Stimulated activated CD4-positive, alpha-beta T cell treated with anti-CD3 and anti-CD28 coated beads, Interleukin-12 subunit alpha, Interleukin-12 subunit beta, amount 100 ng/mL, for 48 hours (primary cell): ENCODE data around the gene KCNMA1.
A peak's percentile ranks its signal among the peaks of the same experiment; 100 is the strongest.

Experiments
- DNase-seq, 3 donors: peaks; one replicate each; pipeline ENCODE4 v3.0.0-alpha.2; 2020; ENCODE audit warnings: low read depth in 2 of 3, low spot score in 1 of 3

Gene KCNMA1

GRCh38 chr10:77168861-77169260 is 468.7 kb downstream of the KCNMA1 start:
- no peak for DNase-seq

GRCh38 chr10:77168161-77168560 is 469.4 kb downstream of the KCNMA1 start:
- DNase-seq, result no peak

- peak in 2 of 3 donors; percentile 8 to 54 for DNase-seq
Measured at GRCh38 chr10:77165445-77166208, 472.0 kb downstream of the KCNMA1 start.

GRCh38 chr10:77164616-77165311 is 472.8 kb downstream of the KCNMA1 start:
- no peak for DNase-seq

GRCh38 chr10:77163670-77164348 is 473.8 kb downstream of the KCNMA1 start:
- DNase-seq, result no peak

GRCh38 chr10:77162697-77163096 is 474.9 kb downstream of the KCNMA1 start:
- DNase-seq, result no peak

GRCh38 chr10:77160679-77161078 is 476.9 kb downstream of the KCNMA1 start:
- DNase-seq, result no peak

GRCh38 chr10:77159538-77160110 is 478.0 kb downstream of the KCNMA1 start:
- no peak for DNase-seq

GRCh38 chr10:77158666-77159065 is 478.9 kb downstream of the KCNMA1 start:
- no peak for DNase-seq

- no peak for DNase-seq
Measured at GRCh38 chr10:77157248-77158019, 480.2 kb downstream of the KCNMA1 start.

GRCh38 chr10:77156406-77156879 is 481.2 kb downstream of the KCNMA1 start:
- DNase-seq, result no peak

GRCh38 chr10:77152256-77152655 is 485.4 kb downstream of the KCNMA1 start:
- no peak for DNase-seq

- DNase-seq, result no peak
Measured at GRCh38 chr10:77151408-77151807, 486.2 kb downstream of the KCNMA1 start.

- no peak for DNase-seq
Measured at GRCh38 chr10:77149706-77150105, 487.9 kb downstream of the KCNMA1 start.

- no peak for DNase-seq
Measured at GRCh38 chr10:77149001-77149400, 488.6 kb downstream of the KCNMA1 start.

- DNase-seq, result no peak
Measured at GRCh38 chr10:77147871-77148270, 489.7 kb downstream of the KCNMA1 start.

GRCh38 chr10:77146712-77147336 is 490.8 kb downstream of the KCNMA1 start:
- DNase-seq, result no peak

GRCh38 chr10:77144656-77145055 is 493.0 kb downstream of the KCNMA1 start:
- no peak for DNase-seq

GRCh38 chr10:77139252-77140160 is 498.1 kb downstream of the KCNMA1 start:
- DNase-seq, result no peak
